Right hindlimb (tissue), 1 donor: Measurements from ENCODE around the gene ITPR1.
"Not testable (repeated sequence)": the region's sequence is repeated elsewhere in the genome, so short reads cannot be mapped to it uniquely, and the experiment has no call there.

ENCODE experiments used
- DNase-seq: peaks from one replicate; pipeline ENCODE4 v3.0.0-alpha.2; 2018

ITPR1 gene

GRCh38 chr3:4493014-4493940 is at the start of gene ITPR1:
Gene ITPR1, plus strand, starts transcription at chr3:4493348. Its CDS starts 23,144 bp downstream, at chr3:4516492.
- DNase-seq: peak; percentile 99

DNA sequence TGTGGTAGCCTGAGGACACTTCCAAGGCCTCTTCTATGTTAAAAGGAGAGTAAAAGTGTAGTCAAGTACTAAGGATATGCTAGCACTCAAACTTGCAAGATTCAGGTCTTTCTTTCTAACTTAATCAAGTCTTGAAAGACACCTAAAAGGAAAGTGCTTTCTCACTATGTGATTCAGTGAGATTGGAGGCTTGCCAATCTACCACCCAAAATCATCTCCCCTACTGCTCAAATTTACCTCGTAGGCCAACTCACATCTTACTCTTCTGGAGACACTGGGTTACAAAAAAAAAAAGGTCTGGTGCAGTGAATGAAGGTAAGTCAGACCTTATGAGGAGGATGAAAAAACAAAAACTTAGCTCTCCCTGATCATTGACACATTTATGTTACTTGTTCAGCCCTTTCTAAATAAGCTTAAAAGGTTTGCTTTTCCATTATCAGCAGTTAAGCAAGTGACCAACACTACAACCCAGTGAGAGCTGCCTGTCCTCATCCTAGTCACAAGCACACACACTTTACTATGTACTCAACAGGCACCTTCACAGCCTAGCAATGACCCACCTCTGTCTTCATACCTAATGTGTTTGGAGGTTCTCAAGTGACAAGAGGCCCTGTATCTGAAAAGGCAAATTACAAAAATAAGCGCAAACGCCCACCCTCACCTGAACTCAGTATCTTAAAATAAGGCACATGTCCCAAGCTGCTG is 45.7 kb upstream of the ITPR1 start:
- DNase-seq: no peak

DNA sequence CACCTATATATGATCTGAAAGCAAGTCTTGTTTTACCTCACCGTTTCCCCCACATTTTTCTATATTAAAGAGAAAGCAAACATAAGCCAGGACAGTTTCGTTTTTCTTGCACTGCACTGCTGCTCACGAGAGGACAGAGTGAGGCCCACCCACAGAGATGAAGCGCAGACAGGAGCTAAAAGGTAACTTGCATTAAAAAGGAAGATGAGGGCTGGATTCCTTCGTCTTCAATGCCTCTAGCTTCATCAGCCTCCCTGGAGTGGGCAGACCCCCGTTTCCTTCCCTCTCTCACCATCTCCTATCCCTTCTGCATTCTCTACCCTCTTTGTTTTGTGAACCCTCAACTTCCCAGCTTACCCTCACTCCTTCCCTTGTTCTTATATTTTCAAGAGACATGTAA is 45.0 kb upstream of the ITPR1 start:
- no peak for DNase-seq

DNA sequence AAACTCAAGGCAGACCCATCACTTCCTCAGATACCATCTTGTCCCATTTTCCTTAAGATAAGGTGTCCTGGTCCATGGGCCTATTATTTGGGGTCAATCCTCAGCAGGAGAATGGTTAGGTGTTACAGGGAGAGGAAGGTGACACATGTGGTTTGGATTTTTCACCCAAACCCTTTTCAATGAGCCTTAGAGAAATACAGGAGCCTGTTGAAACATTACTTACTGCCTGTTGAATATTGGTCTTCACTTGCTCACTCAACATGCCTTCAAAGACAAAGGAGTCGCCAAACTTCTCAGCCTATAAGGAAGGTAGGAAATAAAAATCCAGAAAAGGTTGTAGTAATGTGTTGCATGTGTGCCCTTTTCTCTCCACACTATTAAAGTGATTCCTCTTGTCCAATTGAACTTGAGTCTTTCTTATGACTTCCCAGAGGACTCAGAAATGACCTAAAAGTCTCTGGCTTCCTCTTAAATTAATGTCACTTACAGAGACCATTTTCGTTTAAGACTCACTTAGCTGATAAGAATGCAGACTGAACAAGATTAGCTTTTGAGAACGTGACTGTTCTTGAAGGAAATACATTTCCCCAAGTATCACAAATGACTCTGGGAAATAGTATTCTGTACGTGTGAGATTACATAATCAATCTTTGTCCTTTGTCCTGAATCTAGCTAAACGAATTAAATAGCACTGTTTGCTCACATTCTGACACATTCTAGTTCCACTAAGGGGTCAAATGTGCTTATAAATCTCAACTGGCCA is 43.9 kb upstream of the ITPR1 start:
- DNase-seq: no peak

GRCh38 chr3:4454142-4454541 is 39.0 kb upstream of the ITPR1 start:
- no peak for DNase-seq

GRCh38 chr3:4456780-4457179 is 36.4 kb upstream of the ITPR1 start:
- not testable (repeated sequence) for DNase-seq

- no peak for DNase-seq
These were observed 34.2 kb upstream of the ITPR1 start for GRCh38 chr3:4458961-4459360.

GRCh38 chr3:4460334-4460733 is 32.8 kb upstream of the ITPR1 start:
- no peak for DNase-seq

DNA sequence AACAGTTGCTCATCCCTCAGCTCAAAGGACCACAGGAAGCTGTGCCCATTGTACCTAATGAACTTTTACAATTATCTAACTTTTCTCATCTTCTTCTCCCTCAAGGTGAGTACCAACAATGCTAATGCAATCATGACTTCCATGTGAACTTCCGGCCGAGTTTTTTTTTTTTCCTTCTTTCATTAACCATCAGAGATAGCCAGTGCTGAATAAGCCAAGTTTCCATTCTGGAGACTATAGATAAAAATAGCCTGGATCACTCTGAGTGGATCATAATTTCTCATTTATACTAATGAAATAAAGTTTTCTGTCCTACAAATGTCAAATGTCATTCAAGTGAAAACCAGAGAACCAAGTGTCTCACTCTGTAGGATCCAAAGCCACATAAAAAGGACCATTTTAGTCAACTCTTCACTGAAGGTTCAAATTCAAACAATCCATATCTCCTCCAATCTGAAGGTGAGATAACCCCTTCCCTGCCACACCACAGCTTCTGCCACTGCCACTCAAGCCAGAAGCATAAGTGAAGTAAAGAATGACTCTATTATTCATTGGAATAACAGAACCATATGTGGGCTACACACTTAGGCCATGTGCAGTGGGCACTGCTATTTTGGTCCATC is 31.6 kb upstream of the ITPR1 start:
- DNase-seq: no peak

- DNase-seq: no peak
These were observed 30.6 kb upstream of the ITPR1 start for GRCh38 chr3:4462369-4463040.

GRCh38 chr3:4464576-4464975 is 28.6 kb upstream of the ITPR1 start:
- no peak for DNase-seq

GRCh38 chr3:4466741-4467521 is 26.2 kb upstream of the ITPR1 start, which contains the start of gene SUMF1:
Gene SUMF1, minus strand, starts transcription at chr3:4467269. Its CDS starts 24 bp downstream, at chr3:4467245.
- DNase-seq: peak; percentile 89

DNA sequence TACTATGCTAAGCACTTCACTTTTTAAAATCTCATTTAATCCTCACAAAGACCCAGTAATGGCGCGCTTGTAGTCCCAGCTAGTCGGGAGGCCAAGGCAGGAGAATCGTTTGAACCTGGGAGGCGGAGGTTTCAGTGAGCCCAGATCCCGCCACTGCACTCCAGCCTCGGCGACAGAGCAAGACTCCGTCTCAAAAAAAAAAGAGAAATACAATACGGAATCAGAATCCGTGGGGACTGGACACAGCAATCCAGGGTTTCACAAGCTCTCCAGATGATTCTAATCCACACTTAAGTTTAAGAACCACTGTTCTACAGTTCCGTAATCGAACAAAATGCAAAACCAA is 25.7 kb upstream of the ITPR1 start:
- DNase-seq: no peak

DNA sequence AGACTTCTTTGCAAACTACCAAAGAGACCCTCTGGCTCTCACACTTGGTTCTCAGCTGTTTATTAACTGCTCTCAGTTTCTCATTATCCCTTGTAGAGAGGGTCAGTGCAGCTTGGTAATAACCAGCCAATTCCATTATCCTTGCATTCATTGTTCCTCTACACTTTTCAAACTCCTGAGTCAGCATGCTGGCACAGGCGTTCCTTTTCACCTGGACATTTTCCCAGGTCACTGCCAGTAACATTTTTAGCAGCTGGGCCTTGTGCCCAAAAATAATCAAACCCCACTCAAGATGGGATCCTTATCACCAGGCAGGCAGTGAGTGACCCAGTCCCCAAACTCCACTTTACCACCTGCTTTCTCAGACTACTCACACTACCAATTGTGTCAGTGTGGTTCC is 21.2 kb upstream of the ITPR1 start:
- DNase-seq: no peak

DNA sequence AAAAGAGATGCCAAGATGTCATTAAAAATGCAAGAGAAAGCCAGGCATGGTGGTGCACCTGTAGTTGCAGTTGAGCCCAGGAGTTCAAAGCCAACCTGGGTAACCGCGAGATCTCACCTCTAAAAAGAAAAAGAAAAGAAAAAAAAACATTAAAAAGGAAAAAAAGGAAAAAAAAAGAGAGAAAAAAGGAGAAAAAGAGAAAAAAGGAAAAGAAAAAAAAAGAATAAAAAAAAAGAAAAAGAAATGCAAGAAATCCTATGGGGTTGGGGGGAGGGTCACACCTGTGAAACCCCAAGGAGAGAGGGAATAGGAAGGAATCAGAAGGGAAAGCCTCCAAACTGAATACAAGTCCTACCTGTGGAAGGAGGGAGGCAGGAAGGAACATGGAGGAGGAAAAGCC is 20.8 kb upstream of the ITPR1 start:
- no peak for DNase-seq

DNA sequence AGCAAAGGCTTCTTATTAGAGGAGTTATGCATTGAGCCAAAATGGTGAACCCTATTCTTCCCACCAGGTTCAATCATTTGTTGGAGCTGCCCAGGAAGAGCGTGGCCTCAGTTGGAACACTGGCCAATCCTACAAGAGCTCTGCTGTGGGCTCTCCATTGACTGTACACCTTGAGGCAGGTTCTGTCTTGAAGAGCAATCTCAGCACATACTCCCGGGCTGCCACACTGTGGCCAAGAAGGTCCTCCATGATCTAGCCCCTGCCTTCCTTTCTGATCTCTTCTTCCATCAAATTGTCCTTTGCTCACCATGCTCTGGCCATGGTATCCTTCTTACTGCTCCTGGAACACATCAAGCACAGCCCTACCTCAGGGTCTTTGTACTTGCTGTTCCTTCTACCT is 20.4 kb upstream of the ITPR1 start:
- DNase-seq: no peak

DNA sequence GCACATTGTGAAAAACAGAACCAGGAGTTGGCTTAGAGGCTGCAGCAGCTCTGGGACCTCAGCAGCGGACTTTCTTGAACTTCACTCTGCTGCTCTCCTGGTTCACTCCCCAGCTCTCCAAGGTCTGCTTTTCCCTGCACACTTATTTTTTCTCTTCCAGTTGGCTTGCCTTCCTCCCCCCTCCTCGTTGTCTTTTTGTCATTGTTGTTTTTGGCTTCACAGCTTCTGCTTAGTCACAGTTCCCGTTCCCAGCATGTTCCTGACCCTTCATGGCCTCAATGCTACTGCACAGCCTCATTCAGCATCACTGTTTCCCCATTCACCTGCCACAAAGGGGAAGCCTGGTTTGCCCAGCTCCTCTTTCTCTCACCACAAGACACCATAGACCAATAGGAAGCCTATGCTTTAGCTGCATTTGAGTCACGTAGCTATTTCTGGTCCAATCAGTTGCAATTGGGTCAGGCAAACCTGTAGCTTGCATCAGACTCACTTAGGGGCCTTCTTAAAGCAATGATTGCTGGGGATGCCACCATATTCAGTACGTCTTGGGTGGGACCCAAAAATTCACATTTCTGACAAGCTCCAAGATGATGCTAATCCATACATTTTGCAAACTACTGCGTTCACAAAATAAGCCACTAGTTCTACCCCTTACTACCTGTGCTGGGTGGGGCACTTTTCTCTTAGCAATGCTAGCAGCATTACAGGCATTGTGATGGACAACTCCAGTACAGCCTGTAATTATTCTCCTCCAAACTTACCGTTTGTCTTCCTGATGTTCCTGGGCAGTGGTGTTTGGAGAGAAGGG is 18.3 kb upstream of the ITPR1 start:
- DNase-seq: peak; percentile 32

DNA sequence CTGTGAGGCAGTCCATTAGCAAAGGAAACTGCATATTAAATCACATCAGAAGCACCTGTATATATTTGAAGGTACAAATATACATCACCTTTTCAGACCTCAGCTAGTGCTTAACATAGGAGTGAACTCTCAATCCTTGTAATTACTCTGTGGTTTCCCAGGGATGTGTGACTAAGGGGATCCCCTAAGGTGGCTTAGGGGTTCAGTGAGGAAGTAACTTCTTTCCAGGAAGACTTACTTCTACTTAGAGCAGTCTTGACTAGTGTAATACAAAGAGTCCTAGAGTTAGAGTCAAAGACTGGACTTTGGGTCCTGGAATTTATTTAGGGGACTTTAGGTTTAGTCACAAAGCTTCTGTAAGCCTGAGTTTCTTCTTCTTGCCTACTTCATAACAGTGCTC is 17.3 kb upstream of the ITPR1 start:
- DNase-seq: no peak

- no peak for DNase-seq
These were observed 16.7 kb upstream of the ITPR1 start for GRCh38 chr3:4476496-4476895.

- DNase-seq: no peak
These were observed 14.9 kb upstream of the ITPR1 start for GRCh38 chr3:4478261-4478660.

DNA sequence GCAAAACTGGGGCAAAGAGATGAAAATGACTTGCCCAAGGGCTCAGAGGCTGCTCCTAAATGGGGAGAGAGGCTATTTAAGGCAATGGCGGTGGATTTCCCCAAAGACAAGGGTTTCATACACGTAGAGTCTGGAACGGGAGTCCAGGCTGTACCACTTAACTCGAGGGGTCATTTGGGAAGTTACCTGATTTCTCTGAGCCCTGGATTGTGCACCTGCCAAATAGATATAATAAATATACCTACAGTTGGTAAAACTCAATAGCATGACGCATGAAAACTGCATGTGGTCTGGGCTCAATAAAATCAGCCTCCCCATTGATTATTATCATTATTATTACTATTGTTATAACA is 1.3 kb upstream of the ITPR1 start:
- DNase-seq: no peak
